Liver (tissue), 2 donors: ENCODE measurements around the gene RPS23.
"Not testable (repeated sequence)": the region's sequence is repeated elsewhere in the genome, so short reads cannot be mapped to it uniquely, and the experiment has no call there.

Experiments
- YY1 ChIP-seq: IDR thresholded peaks from 2 replicates; pipeline ENCODE4 v1.6.1; 2016; ENCODE audit warnings: antibody characterized with exemption, mild to moderate bottlenecking
- TF ChIP-seq, protein P1 (sequence below): fragments of 150-350 bp; IDR thresholded peaks from 2 replicates; pipeline ENCODE4 v1.5.1; 2017; ENCODE audit warnings: improper control_type of control experiment, low read depth, low read length; ENCODE audit not compliant: missing input control
- donor health status: healthy.

DNA sequence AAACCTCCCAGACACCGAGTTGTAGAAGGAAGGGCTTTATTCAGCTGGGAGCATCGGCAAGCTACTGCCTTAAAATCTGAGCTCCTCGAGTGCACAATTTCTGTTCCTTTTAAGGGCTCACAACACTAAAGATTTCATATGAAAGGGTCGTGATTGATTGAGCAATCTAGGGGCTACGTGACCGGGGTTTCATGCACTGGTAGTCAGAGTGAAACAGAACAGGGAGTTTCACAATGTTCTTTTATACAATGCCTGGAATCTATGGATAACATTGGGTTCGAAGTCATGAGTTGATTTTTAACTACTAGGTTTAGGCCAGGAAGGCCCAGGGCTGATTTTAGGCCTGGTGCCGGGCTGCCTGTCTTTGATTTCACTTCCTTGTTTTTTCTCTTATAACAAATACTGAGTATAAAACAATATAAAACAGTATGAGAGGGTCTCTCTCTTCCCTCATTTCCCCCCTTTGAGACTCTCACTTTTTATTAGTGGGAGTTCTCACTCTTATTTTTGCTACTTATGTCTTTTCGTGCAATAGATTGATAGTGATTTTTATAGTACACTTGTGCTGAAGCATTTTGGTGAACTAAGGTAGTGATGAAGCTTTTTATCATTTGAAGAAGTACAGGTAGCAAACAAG, 10.7 kb downstream of the RPS23 start:
- TF ChIP-seq, protein P1, sequence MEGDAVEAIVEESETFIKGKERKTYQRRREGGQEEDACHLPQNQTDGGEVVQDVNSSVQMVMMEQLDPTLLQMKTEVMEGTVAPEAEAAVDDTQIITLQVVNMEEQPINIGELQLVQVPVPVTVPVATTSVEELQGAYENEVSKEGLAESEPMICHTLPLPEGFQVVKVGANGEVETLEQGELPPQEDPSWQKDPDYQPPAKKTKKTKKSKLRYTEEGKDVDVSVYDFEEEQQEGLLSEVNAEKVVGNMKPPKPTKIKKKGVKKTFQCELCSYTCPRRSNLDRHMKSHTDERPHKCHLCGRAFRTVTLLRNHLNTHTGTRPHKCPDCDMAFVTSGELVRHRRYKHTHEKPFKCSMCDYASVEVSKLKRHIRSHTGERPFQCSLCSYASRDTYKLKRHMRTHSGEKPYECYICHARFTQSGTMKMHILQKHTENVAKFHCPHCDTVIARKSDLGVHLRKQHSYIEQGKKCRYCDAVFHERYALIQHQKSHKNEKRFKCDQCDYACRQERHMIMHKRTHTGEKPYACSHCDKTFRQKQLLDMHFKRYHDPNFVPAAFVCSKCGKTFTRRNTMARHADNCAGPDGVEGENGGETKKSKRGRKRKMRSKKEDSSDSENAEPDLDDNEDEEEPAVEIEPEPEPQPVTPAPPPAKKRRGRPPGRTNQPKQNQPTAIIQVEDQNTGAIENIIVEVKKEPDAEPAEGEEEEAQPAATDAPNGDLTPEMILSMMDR: not testable (repeated sequence)
- not testable (repeated sequence) for TF ChIP-seq YY1
